ENCODE data around the gene GIMAP6.
"Not testable (repeated sequence)": the region's sequence is repeated elsewhere in the genome, so short reads cannot be mapped to it uniquely, and the experiment has no call there.

The GIMAP6 gene

GRCh38 chr7:150579979-150580637 lies 52.1 kb downstream of the GIMAP6 start:
- not testable (repeated sequence) for DNase-seq
